ENCODE measurements around the gene NANOS1.

GRCh38 chr10:119041326-119041725 is 11.8 kb downstream of the NANOS1 start:
- TF ChIP-seq CTCF (IDR thresholded peaks at IDR 0.05) (no peak), POLR2A (IDR thresholded peaks at IDR 0.05) (no peak), POLR2AphosphoS5 (IDR thresholded peaks at IDR 0.05) (no peak), EP300 (IDR thresholded peaks at IDR 0.05) (no peak)

All from suprapubic skin (tissue), 4 donors.